ENCODE measurements around the gene REV3L.
"Not testable (repeated sequence)": the region's sequence is repeated elsewhere in the genome, so short reads cannot be mapped to it uniquely, and the experiment has no call there.

REV3L gene

GRCh38 chr6:111291336-111292259, 191.4 kb downstream of the REV3L start:
- DNase-seq = no peak

DNA sequence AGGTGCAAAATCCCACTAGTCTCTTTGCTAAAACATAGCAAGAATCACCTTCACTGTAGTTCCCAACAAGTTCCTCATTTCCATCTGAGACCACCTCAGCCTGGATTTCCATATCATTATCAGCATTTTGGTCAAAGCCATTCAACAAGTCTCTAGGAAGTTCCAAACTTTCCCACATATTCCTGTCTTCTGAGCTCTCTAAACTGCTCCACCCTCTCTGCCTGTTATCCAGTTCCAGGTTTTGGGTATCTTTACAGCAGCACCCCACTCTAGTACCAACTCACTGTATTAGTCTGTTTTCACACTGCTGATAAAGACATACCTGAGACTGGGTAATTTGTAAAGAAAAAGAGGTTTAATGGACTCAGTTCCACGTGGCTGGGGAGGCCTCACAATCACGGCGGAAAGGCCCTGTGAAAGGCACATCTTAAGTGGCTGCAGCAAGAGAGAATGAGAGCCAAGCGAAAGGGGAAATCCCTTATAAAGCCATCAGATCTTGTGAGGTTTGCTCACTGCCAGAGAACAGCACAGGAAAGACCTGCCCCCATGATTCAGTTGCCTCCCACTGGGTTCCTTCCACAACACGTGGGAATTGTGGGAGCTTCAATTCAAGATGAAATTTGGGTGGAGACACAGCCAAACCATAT, 192.2 kb downstream of the REV3L start:
- DNase-seq = not testable (repeated sequence)

DNA sequence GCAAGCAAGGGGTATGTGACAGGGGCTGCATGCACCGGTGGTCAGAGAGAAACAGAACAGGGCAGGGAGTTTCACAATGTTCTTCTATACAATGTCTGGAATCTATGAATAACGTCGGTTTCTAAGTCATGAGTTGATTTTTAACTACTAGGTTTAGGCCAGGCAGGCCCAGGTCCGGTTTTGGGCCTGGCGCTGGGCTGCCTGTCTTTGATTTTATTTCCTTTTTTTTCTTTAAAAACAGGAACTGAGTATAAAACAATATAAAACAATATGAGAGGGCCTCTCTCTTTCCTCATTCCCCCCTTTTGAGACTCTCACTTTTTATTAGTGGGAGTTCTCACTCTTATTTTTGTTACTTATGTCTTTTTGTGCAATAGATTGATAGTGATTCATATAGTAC, 198.7 kb downstream of the REV3L start:
- DNase-seq = not testable (repeated sequence)

DNA sequence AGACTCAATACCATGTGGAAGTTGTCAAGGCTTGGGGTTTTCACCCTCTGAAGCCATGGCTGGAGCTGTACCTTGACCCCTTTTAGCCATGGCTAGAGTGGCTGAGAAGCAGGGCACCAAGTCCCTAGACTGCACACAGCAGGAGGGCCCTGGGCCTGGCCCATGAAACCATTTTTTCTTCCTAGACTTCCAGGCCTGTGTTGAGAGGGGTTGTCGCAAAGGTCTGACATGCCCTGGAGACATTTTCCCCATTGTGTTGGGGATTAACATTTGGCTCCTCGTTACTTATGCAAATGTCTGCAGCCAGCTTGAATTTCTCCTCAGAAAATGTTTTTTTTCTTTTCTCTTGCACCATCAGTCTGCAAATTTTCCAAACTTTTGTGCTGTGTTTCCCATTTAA, 199.3 kb downstream of the REV3L start:
- DNase-seq = no peak

DNA sequence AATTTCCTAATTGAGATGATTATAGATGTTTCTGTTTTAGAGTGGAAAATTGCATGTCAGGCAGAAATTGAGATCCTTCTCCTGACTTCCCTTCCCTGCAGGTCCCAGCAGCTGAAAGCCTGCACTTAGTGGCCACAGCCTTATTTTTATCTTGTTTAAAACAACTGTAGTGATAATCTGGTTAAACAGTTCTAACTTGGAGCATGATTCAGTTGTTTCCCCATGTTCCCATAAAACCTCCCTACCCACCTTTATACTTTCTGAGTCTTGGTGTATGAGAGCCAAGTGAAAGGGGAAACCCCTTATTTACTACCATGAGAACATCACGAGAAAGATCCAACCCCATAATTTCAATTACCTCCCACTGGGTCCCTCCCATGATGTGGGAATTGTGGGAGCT, 200.5 kb downstream of the REV3L start:
- no peak for DNase-seq

DNA sequence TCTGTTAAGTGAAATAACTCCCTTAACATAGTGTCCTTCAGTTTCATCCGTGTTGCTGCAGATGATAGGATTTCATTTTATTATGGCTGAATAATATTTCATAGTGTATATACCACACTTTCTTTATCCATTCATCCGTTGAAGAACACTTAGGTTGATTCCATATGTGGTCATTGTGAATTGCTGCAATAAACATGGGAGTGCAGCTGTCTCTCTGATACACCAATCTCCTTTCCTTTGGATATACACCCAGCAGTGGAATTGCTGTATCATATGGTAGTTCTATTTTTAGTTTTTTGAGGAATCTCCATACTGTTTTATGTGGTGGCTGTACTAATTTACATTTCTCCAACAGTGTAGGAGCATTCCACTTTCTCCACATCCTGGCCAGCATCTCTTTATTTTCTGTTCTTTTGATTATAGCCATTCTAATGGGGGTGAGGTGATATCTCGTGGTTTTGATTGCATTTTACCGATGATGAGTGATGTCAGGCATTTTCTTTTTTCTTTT, 202.5 kb downstream of the REV3L start:
- no peak for DNase-seq

- DNase-seq = no peak
These were observed 204.3 kb downstream of the REV3L start for GRCh38 chr6:111278731-111279130.

DNA sequence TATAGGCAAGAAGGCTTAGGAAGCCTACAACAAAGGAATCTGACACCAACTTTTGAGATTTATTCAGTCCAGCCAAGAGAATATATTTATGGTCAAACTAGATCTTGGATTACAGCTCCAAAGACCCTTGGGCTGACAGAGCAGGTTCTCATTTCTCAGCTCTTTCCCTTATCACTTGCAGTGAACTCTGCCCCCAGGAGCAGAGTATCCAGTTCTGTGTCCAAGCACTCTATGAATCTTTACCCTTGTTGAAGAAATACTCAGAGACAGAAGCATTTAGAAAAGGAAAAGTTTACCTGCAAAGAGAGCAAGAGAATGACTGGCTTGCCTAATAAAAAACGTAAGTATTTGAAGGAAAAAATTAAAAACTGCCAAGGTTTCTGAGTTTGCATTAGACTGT, 205.2 kb downstream of the REV3L start:
- DNase-seq = no peak

DNA sequence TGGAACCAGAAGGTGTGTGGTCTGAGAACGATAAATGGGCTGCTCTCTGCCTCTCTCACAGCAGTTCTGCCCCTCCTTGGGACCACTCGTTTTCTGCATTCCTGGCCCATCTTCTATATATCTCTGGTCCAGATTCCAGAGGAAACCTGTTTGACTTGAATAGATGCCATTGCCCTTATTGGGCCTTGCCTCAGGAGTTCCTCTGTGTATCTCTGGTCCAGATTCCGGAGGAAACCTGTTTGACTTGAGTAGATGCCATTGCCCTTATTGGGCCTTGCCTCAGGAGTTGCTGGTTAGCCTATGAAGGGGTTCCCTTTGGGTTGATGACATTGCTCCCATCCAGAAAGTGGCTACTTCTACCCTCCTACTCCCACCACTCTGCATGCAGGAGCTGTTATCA, 206.3 kb downstream of the REV3L start:
- DNase-seq = no peak

- no peak for DNase-seq
These were observed 206.7 kb downstream of the REV3L start for GRCh38 chr6:111276335-111276734.

DNA sequence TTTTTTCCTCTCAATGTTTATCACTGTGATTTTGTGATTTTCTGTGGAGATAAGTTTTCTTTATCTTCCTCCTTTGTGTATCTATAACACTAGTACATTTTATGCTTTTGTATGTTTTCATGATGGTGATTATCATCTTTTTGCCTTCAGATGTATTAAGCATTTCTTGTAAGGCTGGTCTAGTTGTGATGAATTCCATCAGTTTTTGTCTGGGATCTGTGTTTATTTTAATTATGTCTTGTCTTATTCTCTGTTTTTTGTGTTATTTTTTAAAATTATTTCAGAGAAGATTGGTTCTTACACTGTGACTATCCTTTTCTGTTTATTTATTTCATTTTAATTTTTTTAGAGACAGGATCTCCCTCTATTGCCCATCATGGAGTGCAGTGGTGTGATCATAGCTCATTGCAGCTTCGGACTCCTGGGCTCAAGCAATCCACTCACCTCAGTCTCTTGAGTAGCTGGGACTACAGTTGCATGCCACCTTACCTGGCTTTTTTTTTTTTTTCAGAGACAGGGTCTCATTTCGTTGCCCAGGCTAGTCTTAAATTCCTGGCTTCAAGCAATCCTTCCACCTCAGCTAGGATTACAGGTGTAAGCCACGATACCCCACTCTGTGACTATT, 208.3 kb downstream of the REV3L start:
- no peak for DNase-seq

DNA sequence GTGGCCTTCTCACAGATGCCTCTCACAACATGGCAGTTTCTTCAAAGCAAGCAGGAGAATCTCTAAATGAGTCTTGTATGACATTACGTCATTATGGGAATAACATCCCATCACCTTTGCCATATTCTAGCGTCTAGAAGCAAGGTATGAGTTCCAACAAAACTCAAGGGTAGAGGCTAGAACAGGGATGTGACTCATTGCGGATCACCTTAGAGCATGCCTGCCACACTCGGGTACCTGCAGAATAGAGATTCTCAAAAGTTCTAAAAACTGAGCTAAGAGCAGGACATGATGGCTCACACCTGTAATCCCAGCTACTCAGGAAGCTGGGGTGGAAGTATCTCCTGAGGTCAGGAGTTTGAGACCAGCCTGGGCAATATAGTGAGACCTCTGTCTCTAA, 212.9 kb downstream of the REV3L start:
- no peak for DNase-seq

- no peak for DNase-seq
These were observed 213.5 kb downstream of the REV3L start for GRCh38 chr6:111269401-111269970.

DNA sequence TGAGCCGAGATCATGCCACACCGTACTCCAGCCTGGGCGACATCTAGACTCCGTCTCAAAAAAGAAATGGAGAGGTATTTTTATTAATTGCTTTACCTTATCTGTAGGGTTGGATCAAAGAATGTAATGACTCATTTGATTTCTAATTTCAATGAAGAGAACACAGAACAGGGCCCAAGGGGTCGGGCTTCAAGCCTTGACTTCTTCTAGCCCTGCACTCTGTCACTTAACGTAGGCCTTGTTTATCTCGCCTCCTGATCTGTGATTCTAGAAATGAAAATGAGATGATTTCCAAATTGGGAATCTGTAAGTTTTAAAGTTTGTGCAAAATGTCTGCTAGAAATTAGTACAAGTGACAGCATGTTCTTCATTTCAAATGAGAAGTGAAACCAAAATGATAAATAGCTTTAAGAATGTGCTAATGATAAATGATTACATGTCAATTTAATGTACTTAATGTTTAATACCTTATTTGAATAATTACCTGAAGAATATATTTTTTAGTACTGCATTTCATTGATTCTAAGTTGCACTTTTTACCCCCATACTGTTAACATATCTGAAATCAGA, 215.2 kb downstream of the REV3L start:
- DNase-seq = no peak

GRCh38 chr6:111266276-111266675, 216.7 kb downstream of the REV3L start:
- DNase-seq = no peak

DNA sequence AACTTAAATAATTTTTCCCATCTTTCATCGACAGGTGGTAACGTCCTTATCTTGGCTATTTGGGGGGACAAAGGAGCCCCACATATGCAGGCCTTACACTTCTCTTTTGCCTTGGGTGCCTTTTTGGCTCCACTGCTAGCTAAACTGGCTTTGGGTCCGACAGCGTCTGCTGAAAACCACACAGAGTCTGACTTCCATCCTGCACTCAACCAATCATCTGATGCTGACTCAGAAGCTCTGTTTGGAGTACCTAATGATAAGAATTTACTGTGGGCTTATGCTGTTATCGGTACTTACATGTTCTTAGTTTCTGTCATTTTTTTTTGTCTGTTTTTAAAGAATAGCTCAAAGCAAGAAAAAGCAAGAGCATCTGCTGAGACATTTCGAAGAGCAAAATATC, 217.2 kb downstream of the REV3L start:
- no peak for DNase-seq

- DNase-seq = no peak
These were observed 219.2 kb downstream of the REV3L start for GRCh38 chr6:111263837-111264236.

DNA sequence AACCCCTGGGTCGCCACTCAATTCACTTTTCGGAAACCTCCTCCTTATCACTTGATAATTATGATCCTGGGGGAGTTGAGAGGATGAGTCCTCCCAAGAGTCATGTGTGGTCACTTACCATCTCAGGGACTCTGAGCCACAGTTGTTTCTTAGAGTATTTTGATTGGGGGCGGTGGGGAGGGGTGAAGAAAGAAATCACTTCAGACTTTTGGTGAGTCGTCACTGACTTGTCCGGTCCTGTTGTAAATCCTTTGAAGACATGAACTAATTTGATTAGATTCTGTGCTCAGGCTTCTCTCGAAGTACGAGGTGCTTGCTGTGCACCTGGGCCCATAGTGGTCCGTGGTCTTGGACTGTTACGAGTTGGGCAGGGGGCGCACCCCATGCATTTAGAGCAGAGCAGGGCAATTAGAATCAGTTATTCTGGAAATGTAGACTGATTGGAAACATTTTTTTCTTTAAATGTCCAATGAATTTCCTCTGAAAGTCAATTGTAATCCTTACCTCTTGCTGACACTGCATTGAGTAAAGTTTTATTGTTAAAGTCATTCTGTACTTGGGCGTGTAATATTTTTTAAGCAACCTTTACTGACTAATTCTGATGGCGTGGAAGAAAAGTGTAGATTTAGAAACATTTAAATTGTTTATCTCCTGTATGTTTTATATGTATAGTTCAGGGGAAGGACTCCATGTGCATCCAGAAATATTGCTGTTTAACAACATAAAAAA, 222.3 kb downstream of the REV3L start:
- DNase-seq = no peak

DNA sequence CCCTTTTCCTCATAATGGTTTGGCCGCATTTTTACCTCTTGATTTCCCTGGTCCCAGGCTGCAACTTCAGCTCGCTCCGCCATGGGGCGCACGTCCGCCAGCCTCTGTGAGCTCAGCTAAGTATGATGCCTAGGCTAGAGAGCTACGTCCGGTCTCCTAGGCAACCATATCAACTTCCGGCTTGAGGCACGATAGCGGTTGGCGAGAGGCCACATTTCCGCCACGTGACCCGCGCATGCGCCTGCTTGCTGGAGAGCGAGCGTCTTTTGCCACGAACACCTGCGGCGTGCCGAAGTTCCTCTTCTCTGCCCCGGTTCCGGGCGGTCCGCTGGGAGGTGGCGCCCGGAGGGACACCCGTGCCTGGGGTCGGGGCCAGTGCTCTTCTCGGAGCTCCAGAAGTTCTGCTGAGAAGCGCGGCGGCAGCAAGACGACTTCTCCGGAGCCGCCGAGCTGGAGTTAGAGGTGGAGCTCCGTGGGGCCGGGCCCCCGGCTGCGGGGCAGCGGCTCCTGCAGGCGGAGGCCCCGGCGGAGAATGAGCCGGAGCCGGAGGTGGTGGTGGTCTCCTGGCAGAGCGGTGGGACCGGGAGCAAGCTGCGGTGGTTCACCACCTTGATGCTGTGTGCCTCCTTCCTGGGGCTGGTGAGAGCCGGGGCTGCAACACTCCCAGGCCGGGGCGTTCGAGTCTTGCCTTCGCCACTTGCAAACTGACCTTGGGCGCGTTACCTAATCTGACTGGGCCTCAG, 223.8 kb downstream of the REV3L start:
- peak; percentile 99 for DNase-seq

DNA sequence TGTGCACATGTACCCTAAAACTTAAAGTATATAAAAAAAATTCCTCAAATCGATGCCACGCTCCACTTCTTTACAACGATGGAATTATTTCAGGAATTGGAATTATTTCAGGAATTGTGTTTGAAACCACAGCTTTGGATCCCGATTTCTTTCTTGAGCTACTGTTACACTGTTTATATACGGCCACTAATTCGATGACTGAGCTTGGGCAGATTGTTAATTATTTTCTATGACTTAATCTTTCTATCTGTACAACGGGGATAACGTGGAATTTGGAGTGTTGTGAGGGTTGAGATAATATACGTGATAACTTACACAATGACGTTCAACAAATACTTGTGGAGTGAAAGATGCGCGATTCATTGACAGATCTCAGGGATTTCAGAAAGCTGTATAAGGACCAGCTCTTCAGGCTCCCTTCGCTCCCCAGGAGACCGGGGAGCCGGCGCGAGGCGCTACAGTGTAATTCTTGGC, 224.4 kb downstream of the REV3L start:
- no peak for DNase-seq

- no peak for DNase-seq
These were observed 225.0 kb downstream of the REV3L start for GRCh38 chr6:111258010-111258409.
